GM18870 (cell line): ENCODE data around the gene GPR61.

ENCODE experiments used
- ATAC-seq: cut with Tn5 transposase; IDR thresholded peaks from one replicate; pipeline ENCODE4 v1.9.1; 2021; ENCODE audit warnings: moderate library complexity; ENCODE audit not compliant: unreplicated experiment

Gene GPR61

GRCh38 chr1:109539676-109540075 lies at the start of gene GPR61:
GPR61 (plus strand) TSS chr1:109539872; CDS start chr1:109543023, 3,151 bp downstream.
- no peak for ATAC-seq

- ATAC-seq: no peak
These were observed 49.4 kb upstream of the GPR61 start for GRCh38 chr1:109490029-109490933.

- no peak for ATAC-seq
These were observed 48.8 kb upstream of the GPR61 start for GRCh38 chr1:109490934-109491302.

- no peak for ATAC-seq
These were observed 48.3 kb upstream of the GPR61 start for GRCh38 chr1:109491372-109491771.

GRCh38 chr1:109492779-109493178 lies 46.9 kb upstream of the GPR61 start:
- no peak for ATAC-seq

GRCh38 chr1:109493227-109493626 lies 46.4 kb upstream of the GPR61 start:
- no peak for ATAC-seq

- peak; percentile 72 for ATAC-seq
These were observed 45.7 kb upstream of the GPR61 start, which contains the start of gene CYB561D1 for GRCh38 chr1:109493805-109494539. CYB561D1 (plus strand) TSS chr1:109494094; CDS start chr1:109494140, 46 bp downstream.

- ATAC-seq: no peak
These were observed 43.9 kb upstream of the GPR61 start for GRCh38 chr1:109495738-109496137.

- ATAC-seq: no peak
These were observed 42.1 kb upstream of the GPR61 start for GRCh38 chr1:109497449-109498160.

- ATAC-seq: no peak
These were observed 41.4 kb upstream of the GPR61 start for GRCh38 chr1:109498161-109498801.

- ATAC-seq: no peak
These were observed 40.6 kb upstream of the GPR61 start for GRCh38 chr1:109499081-109499480.

- no peak for ATAC-seq
These were observed 39.8 kb upstream of the GPR61 start for GRCh38 chr1:109499661-109500536.

GRCh38 chr1:109500941-109501381 lies 38.7 kb upstream of the GPR61 start:
- ATAC-seq: no peak

GRCh38 chr1:109501644-109502363 lies 37.9 kb upstream of the GPR61 start:
- no peak for ATAC-seq

GRCh38 chr1:109502364-109502851 lies 37.3 kb upstream of the GPR61 start:
- ATAC-seq: no peak

GRCh38 chr1:109503935-109504334 lies 35.7 kb upstream of the GPR61 start:
- ATAC-seq: no peak

- ATAC-seq: no peak
These were observed 34.7 kb upstream of the GPR61 start for GRCh38 chr1:109504974-109505373.

GRCh38 chr1:109508001-109508872 lies 31.4 kb upstream of the GPR61 start:
- no peak for ATAC-seq
